ENCODE measurements around the gene COPG2.

COPG2 gene

GRCh38 chr7:130506358-130506757, 162.2 kb downstream of the COPG2 start:
- TF ChIP-seq TCF12 (IDR thresholded peaks at IDR 0.05; ENCODE audit: low read depth) (no peak), NFIC (IDR thresholded peaks at IDR 0.05) (no peak), CEBPB (IDR thresholded peaks at IDR 0.05) (no peak), TEAD4 (IDR thresholded peaks at IDR 0.05) (no peak), ZBTB7A (IDR thresholded peaks at IDR 0.05; ENCODE audit: low read depth) (no peak), YY1 (IDR thresholded peaks at IDR 0.05; ENCODE audit: low read depth) (no peak), REST (IDR thresholded peaks at IDR 0.05; ENCODE audit: low read depth) (no peak), RAD21 (IDR thresholded peaks at IDR 0.05; ENCODE audit: low read depth) (no peak), EP300 (IDR thresholded peaks at IDR 0.05; ENCODE audit: borderline replicate concordance) (no peak), CREB1 (IDR thresholded peaks at IDR 0.05; ENCODE audit: low read depth) (no peak), TAF1 (IDR thresholded peaks at IDR 0.05; ENCODE audit: low read depth) (no peak), EGR1 (IDR thresholded peaks at IDR 0.05) (no peak), MAX (IDR thresholded peaks at IDR 0.05) (no peak), FOXM1 (IDR thresholded peaks at IDR 0.05; ENCODE audit: borderline replicate concordance, low read depth) (no peak)
- TF ChIP-seq, protein P1, sequence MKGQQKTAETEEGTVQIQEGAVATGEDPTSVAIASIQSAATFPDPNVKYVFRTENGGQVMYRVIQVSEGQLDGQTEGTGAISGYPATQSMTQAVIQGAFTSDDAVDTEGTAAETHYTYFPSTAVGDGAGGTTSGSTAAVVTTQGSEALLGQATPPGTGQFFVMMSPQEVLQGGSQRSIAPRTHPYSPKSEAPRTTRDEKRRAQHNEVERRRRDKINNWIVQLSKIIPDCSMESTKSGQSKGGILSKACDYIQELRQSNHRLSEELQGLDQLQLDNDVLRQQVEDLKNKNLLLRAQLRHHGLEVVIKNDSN (IDR thresholded peaks at IDR 0.05) = no peak

DNA sequence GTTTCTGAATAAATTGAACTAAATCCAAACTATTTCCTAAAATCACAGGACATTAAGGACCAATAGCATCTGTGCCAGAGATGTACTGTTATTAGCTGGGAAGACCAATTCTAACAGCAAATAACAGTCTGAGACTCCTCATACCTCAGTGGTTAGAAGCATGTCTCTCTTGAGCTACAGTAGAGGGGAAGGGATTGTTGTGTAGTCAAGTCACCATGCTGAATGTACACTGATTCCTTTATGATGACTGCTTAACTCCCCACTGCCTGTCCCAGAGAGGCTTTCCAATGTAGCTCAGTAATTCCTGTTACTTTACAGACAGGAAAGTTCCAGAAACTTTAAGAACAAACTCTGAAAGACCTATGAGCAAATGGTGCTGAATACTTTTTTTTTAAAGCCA, 162.8 kb downstream of the COPG2 start:
- TF ChIP-seq ZBTB7A (IDR thresholded peaks at IDR 0.05; ENCODE audit: low read depth) (no peak), MAX (IDR thresholded peaks at IDR 0.05) (no peak), REST (IDR thresholded peaks at IDR 0.05; ENCODE audit: low read depth) (no peak), YY1 (IDR thresholded peaks at IDR 0.05; ENCODE audit: low read depth) (no peak), FOXM1 (IDR thresholded peaks at IDR 0.05; ENCODE audit: borderline replicate concordance, low read depth) (no peak), CREB1 (IDR thresholded peaks at IDR 0.05; ENCODE audit: low read depth) (no peak), CEBPB (IDR thresholded peaks at IDR 0.05) (no peak), TCF12 (IDR thresholded peaks at IDR 0.05; ENCODE audit: low read depth) (no peak), EP300 (IDR thresholded peaks at IDR 0.05; ENCODE audit: borderline replicate concordance) (no peak), TEAD4 (IDR thresholded peaks at IDR 0.05) (no peak), EGR1 (IDR thresholded peaks at IDR 0.05) (no peak), TAF1 (IDR thresholded peaks at IDR 0.05; ENCODE audit: low read depth) (no peak), NFIC (IDR thresholded peaks at IDR 0.05) (no peak), RAD21 (IDR thresholded peaks at IDR 0.05; ENCODE audit: low read depth) (no peak)
- TF ChIP-seq, protein P1 (IDR thresholded peaks at IDR 0.05) = no peak

DNA sequence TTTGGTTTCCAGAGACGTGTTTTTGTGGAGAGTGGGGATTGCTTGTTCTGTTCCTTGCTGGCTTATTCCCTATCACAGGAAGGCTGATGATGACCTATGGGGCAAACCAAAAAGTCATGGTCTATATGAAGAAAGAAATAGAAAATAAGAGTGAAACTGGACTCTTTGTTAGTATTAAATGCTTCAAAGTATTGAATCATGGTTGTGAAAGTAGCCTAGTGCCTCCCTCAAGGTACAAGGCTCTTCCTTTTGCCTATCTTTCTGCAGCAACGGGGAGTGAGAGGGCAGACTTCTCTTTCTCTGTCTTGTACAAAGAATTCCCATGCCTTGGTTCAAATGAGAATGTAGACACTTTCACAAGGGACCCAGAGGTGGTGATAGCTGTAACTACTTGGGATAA, 167.6 kb downstream of the COPG2 start:
- no peak for TF ChIP-seq TEAD4 (IDR thresholded peaks at IDR 0.05)
- TF ChIP-seq NFIC (IDR thresholded peaks at IDR 0.05) = no peak
- TF ChIP-seq CREB1 (IDR thresholded peaks at IDR 0.05; ENCODE audit: low read depth) = no peak
- TF ChIP-seq EP300 (IDR thresholded peaks at IDR 0.05; ENCODE audit: borderline replicate concordance) = no peak
- TF ChIP-seq, protein P1 (IDR thresholded peaks at IDR 0.05) = no peak
- no peak for TF ChIP-seq ZBTB7A (IDR thresholded peaks at IDR 0.05; ENCODE audit: low read depth)
- TF ChIP-seq RAD21 (IDR thresholded peaks at IDR 0.05; ENCODE audit: low read depth) = no peak
- TF ChIP-seq EGR1 (IDR thresholded peaks at IDR 0.05) = no peak
- TF ChIP-seq MAX (IDR thresholded peaks at IDR 0.05) = no peak
- TF ChIP-seq YY1 (IDR thresholded peaks at IDR 0.05; ENCODE audit: low read depth) = no peak
- TF ChIP-seq TAF1 (IDR thresholded peaks at IDR 0.05; ENCODE audit: low read depth) = no peak
- TF ChIP-seq CEBPB (IDR thresholded peaks at IDR 0.05) = no peak
- TF ChIP-seq FOXM1 (IDR thresholded peaks at IDR 0.05; ENCODE audit: borderline replicate concordance, low read depth) = no peak
- TF ChIP-seq TCF12 (IDR thresholded peaks at IDR 0.05; ENCODE audit: low read depth) = no peak
- no peak for TF ChIP-seq REST (IDR thresholded peaks at IDR 0.05; ENCODE audit: low read depth)

Measured in Ishikawa (cell line).